ENCODE measurements around the gene USP3.

DNA sequence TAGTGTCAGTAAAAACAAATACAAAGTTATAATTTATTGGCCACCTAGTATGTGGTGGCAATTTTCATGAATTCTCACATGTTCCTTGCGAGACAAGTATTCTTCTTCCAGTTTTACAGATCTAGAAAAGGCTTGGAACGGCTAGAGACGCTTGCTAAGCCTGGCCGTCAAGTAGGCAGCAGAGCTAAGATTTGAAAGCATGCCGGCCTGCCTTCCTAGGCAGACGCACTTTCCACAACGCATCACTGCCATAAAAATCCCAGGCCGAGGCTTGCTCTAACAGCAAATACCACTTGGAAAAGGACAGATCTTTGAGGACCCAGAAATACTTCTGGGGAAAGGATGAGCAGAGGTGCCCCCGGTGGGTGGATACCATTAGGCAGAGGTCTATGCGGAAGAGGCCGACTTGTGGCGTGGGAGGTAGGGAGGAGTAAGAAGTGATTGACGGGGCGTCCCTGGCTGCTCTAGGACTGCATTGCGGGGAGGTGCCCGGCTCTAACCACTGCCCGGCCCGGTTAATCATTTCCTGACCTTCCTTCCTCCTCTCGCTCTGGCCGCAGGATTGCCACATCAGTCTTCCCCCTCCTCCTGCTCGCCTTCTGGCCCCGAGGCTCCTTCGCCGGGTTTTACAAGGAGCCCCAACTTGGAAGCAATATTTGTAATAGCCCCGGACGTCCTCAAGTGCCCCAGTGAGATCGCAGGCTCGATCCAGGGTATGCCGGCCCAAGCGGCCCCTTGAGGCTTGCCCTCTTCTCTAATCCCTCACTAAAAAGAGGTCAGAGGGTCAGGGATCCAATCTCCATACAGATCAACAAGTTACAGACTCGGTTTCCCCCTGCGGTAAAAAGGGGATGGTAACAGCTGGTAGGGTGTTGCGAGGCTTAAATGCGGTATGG lies 1.3 kb upstream of the USP3 start:
- TF ChIP-seq GATA2 (IDR thresholded peaks at IDR 0.05; ENCODE audit: low read depth, low read length) = no peak
- no peak for TF ChIP-seq GATA3 (IDR thresholded peaks at IDR 0.05; ENCODE audit: low read depth, low read length)

Measured in SH-SY5Y (cell line).